T-helper 1 cell treated with Interleukin-12 subunit alpha and Interleukin-12 subunit beta and Interleukin-4 antibody, amounts not matched to agents 30 μg/mL and 1 μg/mL, for 36 hours (primary cell): ENCODE measurements around the gene SNRNP200.

ENCODE experiments used
- H3K27ac Mint-ChIP-seq: one replicate; pipeline ENCODE4 v1.8.0; 2021; ENCODE audit warnings: mild to moderate bottlenecking, mixed read lengths
- H3K27me3 Mint-ChIP-seq: one replicate; pipeline ENCODE4 v1.8.0; 2021; ENCODE audit warnings: low read depth, mixed read lengths
- H3K36me3 Mint-ChIP-seq: one replicate; pipeline ENCODE4 v1.8.0; 2021; ENCODE audit warnings: low read depth, mixed read lengths
- H3K4me1 Mint-ChIP-seq: one replicate; pipeline ENCODE4 v1.8.0; 2021; ENCODE audit warnings: low read depth, mixed read lengths
- H3K4me3 Mint-ChIP-seq: one replicate; pipeline ENCODE4 v1.8.0; 2021; ENCODE audit warnings: mild to moderate bottlenecking, moderate library complexity, mixed read lengths
- H3K9me3 Mint-ChIP-seq: one replicate; pipeline ENCODE4 v1.8.0; 2021; ENCODE audit warnings: mixed read lengths

Gene SNRNP200

GRCh38 chr2:96333708-96334107, 28.4 kb upstream of the SNRNP200 start:
- no peaks in the 10 kb centered on the region for H3K9me3 Mint-ChIP-seq
- H3K36me3 Mint-ChIP-seq, result peaks cover 14% of the 10 kb centered on the region
- H3K4me3 Mint-ChIP-seq, result peak overlapping the region; percentile 89
- peaks cover 46% of the 10 kb centered on the region for H3K4me1 Mint-ChIP-seq
- H3K27ac Mint-ChIP-seq, result peak overlapping the region; percentile 91
- no peaks in the 10 kb centered on the region for H3K27me3 Mint-ChIP-seq

GRCh38 chr2:96330407-96330806, 25.1 kb upstream of the SNRNP200 start:
- no peak overlapping the region for H3K4me3 Mint-ChIP-seq
- H3K27ac Mint-ChIP-seq, result no peak overlapping the region
- no peaks in the 10 kb centered on the region for H3K9me3 Mint-ChIP-seq
- peaks cover 42% of the 10 kb centered on the region for H3K4me1 Mint-ChIP-seq
- H3K27me3 Mint-ChIP-seq, result no peaks in the 10 kb centered on the region
- H3K36me3 Mint-ChIP-seq, result peaks cover 35% of the 10 kb centered on the region

DNA sequence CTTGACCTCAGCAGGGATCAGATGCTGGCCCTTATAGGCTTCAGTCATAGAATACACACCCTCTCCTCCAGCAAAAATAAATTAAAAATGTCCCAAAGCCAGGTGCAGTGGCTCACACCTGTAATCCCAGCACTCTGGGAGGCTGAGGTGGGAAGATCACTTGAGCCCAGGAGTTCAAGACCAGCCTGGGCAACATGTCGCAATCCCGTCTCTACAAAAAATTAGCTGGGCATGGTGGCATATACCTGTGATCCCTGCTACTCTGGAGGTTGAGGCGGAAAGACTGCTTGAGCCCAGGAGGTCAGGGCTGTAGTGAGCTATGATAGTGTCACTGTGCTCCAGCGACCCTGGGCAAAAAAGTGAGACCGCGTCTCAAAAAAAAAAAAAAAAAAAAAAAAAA, 24.5 kb upstream of the SNRNP200 start:
- peaks cover 40% of the 10 kb centered on the region for H3K4me1 Mint-ChIP-seq
- H3K36me3 Mint-ChIP-seq, result peaks cover 35% of the 10 kb centered on the region

GRCh38 chr2:96329456-96329855, 24.1 kb upstream of the SNRNP200 start:
- Mint-ChIP-seq H3K9me3 (no peaks in the 10 kb centered on the region), H3K27ac (no peak overlapping the region), H3K4me3 (no peak overlapping the region), H3K27me3 (no peaks in the 10 kb centered on the region), H3K4me1 (peaks cover 40% of the 10 kb centered on the region), H3K36me3 (peaks cover 35% of the 10 kb centered on the region)

More for the DNA sequence above, 24.5 kb upstream of the SNRNP200 start:
- H3K27me3 Mint-ChIP-seq, result no peaks in the 10 kb centered on the region
- H3K27ac Mint-ChIP-seq, result no peak overlapping the region
- H3K4me3 Mint-ChIP-seq, result no peak overlapping the region
- no peaks in the 10 kb centered on the region for H3K9me3 Mint-ChIP-seq

DNA sequence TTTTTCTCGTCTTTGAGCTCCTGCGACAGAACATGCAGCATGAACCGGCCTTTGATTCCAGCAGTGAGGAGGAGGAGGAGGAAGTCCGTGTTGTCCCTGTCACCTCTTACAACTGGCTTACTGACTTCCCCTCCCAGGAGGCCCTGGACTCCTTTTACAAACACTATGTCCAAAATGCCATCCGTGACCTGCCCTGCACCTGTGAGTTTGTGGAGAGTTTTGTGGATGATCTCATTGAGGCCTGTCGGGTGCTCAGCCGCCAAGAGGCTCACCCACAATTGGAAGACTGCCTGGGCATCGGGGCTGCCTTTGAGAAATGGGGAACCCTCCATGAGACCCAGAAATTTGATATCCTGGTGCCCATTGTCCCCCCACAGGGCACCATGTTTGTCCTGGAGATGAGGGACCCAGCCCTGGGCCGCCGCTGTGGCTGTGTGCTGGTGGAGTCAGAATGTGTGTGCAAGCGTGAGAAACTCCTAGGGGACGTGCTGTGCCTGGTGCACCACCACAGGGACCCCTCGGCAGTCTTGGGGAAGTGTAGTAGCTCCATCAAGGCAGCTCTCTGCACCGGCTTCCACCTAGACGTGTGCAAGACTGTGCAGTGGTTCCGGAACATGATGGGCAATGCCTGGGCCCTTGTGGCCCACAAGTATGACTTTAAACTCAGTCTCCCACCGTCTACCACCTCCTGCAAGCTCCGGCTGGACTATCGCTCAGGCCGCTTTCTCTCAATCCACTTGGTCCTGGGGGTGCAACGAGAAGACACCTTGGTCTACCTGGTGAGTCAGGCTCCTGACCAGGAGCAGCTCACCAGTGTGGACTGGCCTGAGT, 21.9 kb upstream of the SNRNP200 start:
- Mint-ChIP-seq H3K27ac (peak overlapping the region; percentile 90), H3K4me1 (peaks cover 43% of the 10 kb centered on the region), H3K27me3 (no peaks in the 10 kb centered on the region), H3K36me3 (peaks cover 37% of the 10 kb centered on the region), H3K4me3 (peak overlapping the region; percentile 42), H3K9me3 (no peaks in the 10 kb centered on the region)

GRCh38 chr2:96326564-96326963, 21.2 kb upstream of the SNRNP200 start:
- Mint-ChIP-seq H3K4me3 (peak overlapping the region; percentile 91), H3K27ac (peak overlapping the region; percentile 90), H3K9me3 (no peaks in the 10 kb centered on the region), H3K4me1 (peaks cover 46% of the 10 kb centered on the region), H3K27me3 (no peaks in the 10 kb centered on the region), H3K36me3 (peaks cover 37% of the 10 kb centered on the region)

- Mint-ChIP-seq H3K36me3 (peaks cover 38% of the 10 kb centered on the region), H3K27ac (peak overlapping the region; percentile 90), H3K4me1 (peaks cover 47% of the 10 kb centered on the region), H3K27me3 (no peaks in the 10 kb centered on the region), H3K9me3 (no peaks in the 10 kb centered on the region), H3K4me3 (peak overlapping the region; percentile 91)
Observed at GRCh38 chr2:96325884-96326255, 20.5 kb upstream of the SNRNP200 start.

- H3K4me3 Mint-ChIP-seq, result peak within 1 kb of the TSS; percentile 91
- H3K9me3 Mint-ChIP-seq, result no peaks in the 10 kb centered on the region
- peak within 1 kb of the TSS; percentile 90 for H3K27ac Mint-ChIP-seq
- no peaks in the 10 kb centered on the region for H3K27me3 Mint-ChIP-seq
- peaks cover 49% of the 10 kb centered on the region for H3K4me1 Mint-ChIP-seq
- peaks cover 42% of the 10 kb centered on the region for H3K36me3 Mint-ChIP-seq
Observed at GRCh38 chr2:96325041-96325883, 19.9 kb upstream of the SNRNP200 start, which contains the start of gene ITPRIPL1. ITPRIPL1 (plus strand) TSS chr2:96325317; CDS start chr2:96325840, 523 bp downstream.

DNA sequence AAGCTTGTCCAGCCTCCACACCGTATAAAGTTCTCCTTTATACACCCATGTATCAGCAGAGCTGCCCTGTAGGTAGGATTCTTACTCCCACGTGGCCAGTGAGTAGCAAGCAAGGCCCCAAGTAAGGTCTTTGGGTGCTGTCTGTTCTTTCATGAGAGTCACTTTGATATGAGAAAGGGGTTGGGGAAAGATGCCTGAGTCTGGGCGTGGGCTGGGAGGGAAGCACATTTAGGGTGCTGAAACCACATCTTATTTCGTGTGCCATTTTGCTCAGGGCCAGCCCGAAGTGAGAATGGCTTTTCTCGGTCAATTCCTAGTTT, 19.3 kb upstream of the SNRNP200 start:
- H3K9me3 Mint-ChIP-seq, result no peaks in the 10 kb centered on the region
- peak overlapping the region; percentile 87 for H3K27ac Mint-ChIP-seq
- peak overlapping the region; percentile 91 for H3K4me3 Mint-ChIP-seq
- no peaks in the 10 kb centered on the region for H3K27me3 Mint-ChIP-seq
- H3K4me1 Mint-ChIP-seq, result peaks cover 53% of the 10 kb centered on the region
- H3K36me3 Mint-ChIP-seq, result peaks cover 41% of the 10 kb centered on the region

DNA sequence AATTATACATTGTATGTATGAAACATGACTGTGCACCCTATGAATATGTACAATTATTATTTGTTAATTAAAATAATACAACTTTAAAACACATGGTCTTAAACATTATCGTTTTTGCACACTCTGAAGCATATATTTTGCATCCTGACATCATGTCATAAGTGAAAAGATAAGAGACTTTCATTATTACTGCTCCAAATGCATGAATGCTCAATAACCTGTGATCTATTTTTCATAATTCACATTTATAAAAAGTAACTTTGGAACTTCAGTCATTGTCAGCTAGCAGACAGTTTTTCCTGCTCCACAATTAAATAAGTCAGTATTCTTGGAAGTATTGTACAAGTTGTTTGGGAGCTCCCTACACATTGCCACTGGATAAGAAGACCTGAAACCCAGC, 18.5 kb upstream of the SNRNP200 start:
- Mint-ChIP-seq H3K4me1 (peaks cover 53% of the 10 kb centered on the region), H3K36me3 (peaks cover 40% of the 10 kb centered on the region), H3K4me3 (no peak overlapping the region), H3K27ac (peak overlapping the region; percentile 26), H3K27me3 (no peaks in the 10 kb centered on the region), H3K9me3 (no peaks in the 10 kb centered on the region)

GRCh38 chr2:96320728-96321622, 15.6 kb upstream of the SNRNP200 start:
- H3K36me3 Mint-ChIP-seq, result peaks cover 19% of the 10 kb centered on the region
- H3K4me3 Mint-ChIP-seq, result peak overlapping the region; percentile 91
- H3K27me3 Mint-ChIP-seq, result no peaks in the 10 kb centered on the region
- H3K27ac Mint-ChIP-seq, result peak overlapping the region; percentile 90
- H3K4me1 Mint-ChIP-seq, result peaks cover 53% of the 10 kb centered on the region
- no peaks in the 10 kb centered on the region for H3K9me3 Mint-ChIP-seq

GRCh38 chr2:96320326-96320725, 15.0 kb upstream of the SNRNP200 start:
- peak overlapping the region; percentile 91 for H3K4me3 Mint-ChIP-seq
- peak overlapping the region; percentile 90 for H3K27ac Mint-ChIP-seq
- H3K36me3 Mint-ChIP-seq, result peaks cover 20% of the 10 kb centered on the region
- H3K27me3 Mint-ChIP-seq, result no peaks in the 10 kb centered on the region
- no peaks in the 10 kb centered on the region for H3K9me3 Mint-ChIP-seq
- H3K4me1 Mint-ChIP-seq, result peaks cover 58% of the 10 kb centered on the region

DNA sequence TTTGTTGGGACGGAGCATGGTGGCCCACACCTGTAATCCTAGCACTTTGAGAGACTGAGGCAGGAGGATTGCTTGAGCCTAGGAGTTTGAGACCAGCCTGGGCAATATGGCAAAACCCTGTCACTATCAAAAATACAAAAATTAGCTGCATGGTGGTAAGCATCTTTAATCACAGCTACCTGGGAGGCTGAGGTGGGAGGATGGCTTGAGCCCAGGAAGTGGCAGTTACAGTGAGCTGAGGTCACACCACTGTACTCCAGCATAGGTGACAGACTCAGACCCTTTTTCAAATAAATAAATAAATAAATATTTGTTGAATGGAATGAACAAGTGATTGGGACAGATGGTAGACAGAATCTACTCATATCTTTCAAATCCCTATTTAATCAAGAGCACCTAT, 14.1 kb upstream of the SNRNP200 start:
- Mint-ChIP-seq H3K4me1 (peaks cover 58% of the 10 kb centered on the region), H3K27me3 (no peaks in the 10 kb centered on the region), H3K9me3 (no peaks in the 10 kb centered on the region), H3K4me3 (peak overlapping the region; percentile 91), H3K27ac (peak overlapping the region; percentile 77), H3K36me3 (peaks cover 26% of the 10 kb centered on the region)

GRCh38 chr2:96318723-96319122, 13.4 kb upstream of the SNRNP200 start:
- Mint-ChIP-seq H3K4me3 (peak overlapping the region; percentile 71), H3K27ac (peak overlapping the region; percentile 77), H3K9me3 (no peaks in the 10 kb centered on the region), H3K36me3 (peaks cover 26% of the 10 kb centered on the region), H3K27me3 (no peaks in the 10 kb centered on the region), H3K4me1 (peaks cover 53% of the 10 kb centered on the region)
